ENCODE data around the gene EWSR1.

DNA sequence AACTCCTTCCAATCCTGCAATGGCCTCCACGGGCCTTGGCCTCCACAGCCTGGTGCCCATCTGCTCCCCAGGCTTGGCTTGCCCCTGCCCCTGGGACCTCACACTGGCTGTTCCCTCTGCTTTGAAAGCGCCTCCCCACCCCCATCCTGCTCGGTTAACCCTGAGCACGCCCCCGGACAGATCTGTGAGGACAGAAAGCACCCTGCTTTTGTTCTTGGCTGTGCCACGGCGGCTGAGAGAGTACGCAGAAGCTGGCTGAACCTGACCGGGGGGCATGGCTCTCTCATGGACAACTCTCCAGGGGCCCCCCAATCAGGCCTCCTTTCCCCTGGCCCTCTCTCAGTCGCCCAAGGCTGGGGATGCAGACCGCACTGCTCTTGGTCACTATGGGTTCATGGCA is 67.6 kb downstream of the EWSR1 start:
- no peak for TF ChIP-seq CTCF (IDR thresholded peaks at IDR 0.05)
- no peak for TF ChIP-seq POLR2A (IDR thresholded peaks at IDR 0.05)
- TF ChIP-seq EP300 (IDR thresholded peaks at IDR 0.05), result no peak
